ENCODE results near the gene EXOG. TPM values are rescaled to one million over a fixed set of nuclear protein-coding genes. Genes with fewer than 3 reads are reported as not detected.

Gene EXOG
- total RNA-seq, 2 donors from 2014 or later = 23.4 to 36.6 TPM

- no peak for DNase-seq (ENCODE audit: low spot score)
- H3K9me3 ChIP-seq = no peaks in the 10 kb centered on the region
- no peak for TF ChIP-seq CTCF (IDR thresholded peaks at IDR 0.05)
- peaks cover 57% of the 10 kb centered on the region for H3K36me3 ChIP-seq
- no peak overlapping the region for H3K27ac ChIP-seq
- no peaks in the 10 kb centered on the region for H3K4me1 ChIP-seq
- H3K4me3 ChIP-seq = no peak overlapping the region
- no peaks in the 10 kb centered on the region for H3K27me3 ChIP-seq
Measured at GRCh38 chr3:38562467-38562925, 66.4 kb downstream of the EXOG start.

GRCh38 chr3:38563070-38563885 is 67.1 kb downstream of the EXOG start:
- no peak for DNase-seq (ENCODE audit: low spot score)

GRCh38 chr3:38563886-38564270 is 67.7 kb downstream of the EXOG start:
- no peaks in the 10 kb centered on the region for H3K4me1 ChIP-seq
- no peak for TF ChIP-seq CTCF (IDR thresholded peaks at IDR 0.05)
- H3K36me3 ChIP-seq = peaks cover 50% of the 10 kb centered on the region
- no peak overlapping the region for H3K27ac ChIP-seq
- H3K9me3 ChIP-seq = no peaks in the 10 kb centered on the region
- H3K27me3 ChIP-seq = no peaks in the 10 kb centered on the region
- no peak for DNase-seq (ENCODE audit: low spot score)
- H3K4me3 ChIP-seq = no peak overlapping the region

More at GRCh38 chr3:38563070-38563885, 67.1 kb downstream of the EXOG start:
- Histone ChIP-seq H3K4me3 (no peak overlapping the region), H3K4me1 (no peaks in the 10 kb centered on the region), H3K27me3 (no peaks in the 10 kb centered on the region), H3K9me3 (no peaks in the 10 kb centered on the region), H3K36me3 (peaks cover 50% of the 10 kb centered on the region), H3K27ac (no peak overlapping the region)
- TF ChIP-seq CTCF (IDR thresholded peaks at IDR 0.05) = no peak

GRCh38 chr3:38564631-38565338 is 68.6 kb downstream of the EXOG start:
- H3K9me3 ChIP-seq = no peaks in the 10 kb centered on the region
- no peaks in the 10 kb centered on the region for H3K27me3 ChIP-seq
- DNase-seq (ENCODE audit: low spot score) = no peak
- no peak overlapping the region for H3K4me3 ChIP-seq
- TF ChIP-seq CTCF (IDR thresholded peaks at IDR 0.05) = no peak
- H3K36me3 ChIP-seq = peaks cover 48% of the 10 kb centered on the region
- no peak overlapping the region for H3K27ac ChIP-seq
- H3K4me1 ChIP-seq = no peaks in the 10 kb centered on the region

- no peak for TF ChIP-seq CTCF (IDR thresholded peaks at IDR 0.05)
- DNase-seq (ENCODE audit: low spot score) = no peak
- no peaks in the 10 kb centered on the region for H3K27me3 ChIP-seq
- H3K4me3 ChIP-seq = no peak overlapping the region
- peaks cover 45% of the 10 kb centered on the region for H3K36me3 ChIP-seq
- H3K27ac ChIP-seq = peak overlapping the region in 1 of 2 donors; percentile 14
- H3K9me3 ChIP-seq = no peaks in the 10 kb centered on the region
- H3K4me1 ChIP-seq = no peaks in the 10 kb centered on the region
Measured at GRCh38 chr3:38565339-38566214, 69.4 kb downstream of the EXOG start.

Measured in right atrium auricular region (tissue), 2 donors.